GM12878 (cell line): ENCODE measurements around the gene TIMM10B. TPM values are rescaled to one million over a fixed set of nuclear protein-coding genes. Genes with fewer than 3 reads are reported as not detected.
A peak's percentile ranks its signal among the peaks of the same experiment; 100 is the strongest.

Source experiments
- ATAC-seq: fragments of 200-7000 bp; cut with Tn5 transposase; 3 replicates; pipeline ENCODE4 v1.9.1; 2020; ENCODE audit warnings: mild to moderate bottlenecking, moderate library complexity
- BruUV-seq: library from RNA; stranded (reverse); fragments of 400-500 nt; replicated peaks from 2 replicates; lab custom pipeline; 2021; lab: Mats Ljungman, UMichigan
- CTCF ChIA-PET: fragments of 300-600 bp; sonication (Branson Sonifier 250); formaldehyde crosslinking; extraction: SDS; loops from one replicate; lab custom pipeline; 2021; ENCODE audit warnings: inconsistent platforms; lab: Yijun Ruan, JAX
- POLR2A ChIA-PET: fragments of 350-600 bp; formaldehyde crosslinking; extraction: SDS; loops from one replicate; lab custom pipeline; 2021; ENCODE audit warnings: inconsistent platforms; lab: Charles Lee
- RAD21 ChIA-PET: fragments of 300-600 bp; sonication (Branson Sonifier 250); formaldehyde crosslinking; loops from one replicate; lab custom pipeline; 2023; ENCODE audit warnings: antibody characterized with exemption; ENCODE audit not compliant: unreplicated experiment; lab: Charles Lee
- SMC1A ChIA-PET: fragments of 300-600 bp; sonication (Branson Sonifier 250); formaldehyde crosslinking; loops from one replicate; lab custom pipeline; 2023; ENCODE audit not compliant: unreplicated experiment, uncharacterized antibody; lab: Charles Lee
- DNase-seq: peaks from one replicate; pipeline ENCODE4 v3.0.0-alpha.2; 2011; ENCODE audit warnings: low read depth, low spot score
- FAIRE-seq: peaks from 3 replicates; lab custom pipeline; 2011; peaks lifted over from hg19 to GRCh38; lab: Jason Lieb, UNC
- H2AFZ ChIP-seq: 2 replicates; pipeline ENCODE4 v1.6.0; 2011; ENCODE audit warnings: low read depth, low read length, control low read depth; ENCODE audit not compliant: control insufficient read depth
- H3K27ac ChIP-seq: 2 replicates; pipeline ENCODE4 v1.5.1; 2011; ENCODE audit warnings: control low read depth; ENCODE audit not compliant: control insufficient read depth, insufficient read depth
- H3K27me3 ChIP-seq, 2 experiments: replicated peaks in 1 of 2; 2 replicates each; pipeline versions ENCODE4 v1.6.0 to v1.6.1; 2011; ENCODE audit warnings: low read length in 1 of 2; ENCODE audit not compliant: control insufficient read depth in 2 of 2, insufficient read depth in 2 of 2
- H3K36me3 ChIP-seq, 2 experiments: 2 replicates each; pipeline ENCODE4 v1.5.1; 2011; ENCODE audit warnings: low read length in 1 of 2; ENCODE audit not compliant: control insufficient read depth in 2 of 2, insufficient read depth in 2 of 2
- H3K4me1 ChIP-seq: 2 replicates; pipeline ENCODE4 v1.6.1; 2011; ENCODE audit warnings: mild to moderate bottlenecking, low read length, moderate library complexity, mixed read lengths; ENCODE audit not compliant: control insufficient read depth, insufficient read depth
- H3K4me2 ChIP-seq: 2 replicates; pipeline ENCODE4 v1.6.0; 2011; ENCODE audit warnings: control low read depth; ENCODE audit not compliant: control insufficient read depth, insufficient read depth
- H3K4me3 ChIP-seq: fragments of 200-600 bp; sonication (generic); 2 replicates; pipeline ENCODE4 v1.5.1; 2016
- H3K79me2 ChIP-seq: 2 replicates; pipeline ENCODE4 v1.6.0; 2011; ENCODE audit warnings: low read length; ENCODE audit not compliant: control insufficient read depth, insufficient read depth
- H3K9ac ChIP-seq: 2 replicates; pipeline ENCODE4 v1.8.0; 2011; ENCODE audit warnings: low read length, control low read depth, mixed read lengths; ENCODE audit not compliant: control insufficient read depth, insufficient read depth
- H3K9me3 ChIP-seq: replicated peaks from 3 replicates; pipeline ENCODE4 v1.5.1; 2011; ENCODE audit warnings: mild to moderate bottlenecking, low read length; ENCODE audit not compliant: control insufficient read depth, insufficient read depth
- H4K20me1 ChIP-seq: 2 replicates; pipeline ENCODE4 v1.6.0; 2011; ENCODE audit not compliant: control insufficient read depth, insufficient read depth
- FOS ChIP-seq: IDR thresholded peaks from 3 replicates; pipeline ENCODE4 v1.6.1; 2011; ENCODE audit warnings: borderline replicate concordance; ENCODE audit not compliant: insufficient read length; ENCODE audit errors: extremely low read depth
- MEF2B ChIP-seq: fragments of 450-650 bp; IDR thresholded peaks from 2 replicates; pipeline ENCODE4 v1.6.1; 2018; ENCODE audit warnings: mild to moderate bottlenecking, moderate library complexity; ENCODE audit not compliant: partially characterized antibody, poor library complexity, severe bottlenecking
- POLR2A ChIP-seq: IDR thresholded peaks from 2 replicates; pipeline ENCODE4 v1.6.1; 2011; ENCODE audit warnings: low read depth, mild to moderate bottlenecking, low read length
- POLR2AphosphoS2 ChIP-seq: IDR thresholded peaks from 2 replicates; pipeline ENCODE4 v1.6.1; 2011; ENCODE audit warnings: low read depth, mild to moderate bottlenecking, low read length, improper control_type of control experiment, moderate library complexity
- RBBP5 ChIP-seq: fragments of 200-600 bp; sonication (generic); conservative IDR thresholded peaks from 2 replicates; pipeline ENCODE4 v1.6.1; 2016
- SMAD1 ChIP-seq: fragments of 450-650 bp; IDR thresholded peaks from 2 replicates; pipeline ENCODE4 v1.6.1; 2018; ENCODE audit warnings: mild to moderate bottlenecking, low read depth; ENCODE audit not compliant: partially characterized antibody
- WGBS: methylation state at CpG from one replicate; pipeline ENCODE4 v1.1.6; 2016; ENCODE audit warnings: low lambda C conversion rate; ENCODE audit not compliant: insufficient replicate concordance, insufficient coverage; ENCODE audit errors: missing lambda C conversion rate; 5-methylcytosine and 5-hydroxymethylcytosine counted together
- in situ Hi-C: fragments of 300-500 bp; cut with MboI; formaldehyde crosslinking; loops from 9 replicates; pipeline ENCODE4 v1.14.3; 2018; ENCODE audit warnings: mixed read lengths
- intact Hi-C: fragments of 100-400 bp; cut with micrococcal nuclease; formaldehyde crosslinking; loops from one replicate; pipeline ENCODE4 v1.14.2; 2022; ENCODE audit not compliant: unreplicated experiment
- polyA plus RNA-seq, 11 experiments: library from polyadenylated mRNA; depleted of rRNA in 4 of 11; unstranded in 6 of 11; stranded (reverse) in 5 of 11; fragments of >200 nt; fragmentation: Nextera tagmentation in 4 of 11; fragmentation: Illumina TruSeq in 1 of 11; extraction: Ambion mirVana in 4 of 11; extraction: Trizol in 1 of 11; gene quantifications; 1 replicate in 1 of 11; 2 replicates in 10 of 11; pipeline versions ENCODE4 v1.2.1 to v1.2.3, GENCODE V29; 2011 to 2016; ENCODE audit warnings: inconsistent platforms in 2 of 11, missing spikeins in 2 of 11, low read depth in 1 of 11
- total RNA-seq, 4 experiments: library from RNA; depleted of rRNA in 3 of 4; stranded (reverse); fragments of >200 nt in 3 of 4; fragmentation: Illumina TruSeq in 1 of 4; extraction: Trizol in 1 of 4; gene quantifications; 2 replicates each; pipeline versions ENCODE4 v1.2.1 to v1.2.3, GENCODE V29; 2013 to 2021

Gene TIMM10B
- total and polyA plus RNA-seq, 10 of the 15 experiments (the other 5 are each of a cell fraction or from before 2014, with no cell fraction given): 30.3 to 126 (median 53.1) TPM

GRCh38 chr11:6488342-6488741, 7.0 kb downstream of the TIMM10B start (continued):
- TF ChIP-seq RBBP5 (no peak), MEF2B (peak; percentile 55)

GRCh38 chr11:6488821-6489220, 7.5 kb downstream of the TIMM10B start:
- POLR2A ChIA-PET: interaction anchor here (1.7 kb wide), 1 partner anchor 13 kb away, joined by 4 read pairs; no protein-coding TSS in a partner anchor

GRCh38 chr11:6489306-6489705, 8.0 kb downstream of the TIMM10B start:
- FAIRE-seq: no peak
- intact Hi-C loops: loop anchor here (10.0 kb wide), 2 partner anchors 255 to 1035 kb away; partner anchors contain the start of genes CNGA4 and FHIP1B
- BruUV-seq: no TSS peak

More at GRCh38 chr11:6488821-6489220, 7.5 kb downstream of the TIMM10B start:
- RAD21 ChIA-PET: interaction anchor here (1.6 kb wide), 1 partner anchor 110 kb away, joined by 3 read pairs; no protein-coding TSS in a partner anchor
- in situ Hi-C loops: no loop called here
- Histone ChIP-seq H3K9me3 (no peaks in the 10 kb centered on the region), H3K27me3 (no peaks in the 10 kb centered on the region), H4K20me1 (no peaks in the 10 kb centered on the region), H3K79me2 (no peaks in the 10 kb centered on the region; the same call in 1 of the 2 replicates), H3K4me3 (no peak overlapping the region), H3K4me2 (no peak overlapping the region), H3K27ac (no peak overlapping the region), H2AFZ (no peak overlapping the region), H3K9ac (no peak overlapping the region), H3K36me3 (peaks cover 0 to 19% of the 10 kb centered on the region in 2 experiments; a peak in 2 of 4 replicates), H3K4me1 (peaks cover 5% of the 10 kb centered on the region; the same call in 1 of the 2 replicates)
- no TSS peak for BruUV-seq
- CTCF ChIA-PET: interaction anchor here (1.8 to 10.7 kb wide), 3 partner anchors 17 to 110 kb away, joined by 5 to 119 read pairs (median 6); no protein-coding TSS in a partner anchor
- intact Hi-C loops: loop anchor here (10.0 kb wide), 2 partner anchors 254 to 1036 kb away; partner anchors contain the start of genes CNGA4 and FHIP1B
- DNase-seq (no peak), ATAC-seq (no peak), FAIRE-seq (no peak)
- SMC1A ChIA-PET: interaction anchor here (1.4 to 3.1 kb wide), 4 partner anchors 12 to 110 kb away, joined by 4 to 12 read pairs (median 4); no protein-coding TSS in a partner anchor
- TF ChIP-seq POLR2AphosphoS2 (no peak), POLR2A (0 out of 2 replicates have a peak, but pooled peaks have one; percentile 16)
- 96% methylated on average over 3 of the region's 3 CpGs for WGBS

More at GRCh38 chr11:6489306-6489705, 8.0 kb downstream of the TIMM10B start:
- Histone ChIP-seq H3K4me1 (peaks cover 5% of the 10 kb centered on the region; the same call in 1 of the 2 replicates), H3K36me3 (peaks cover 0 to 19% of the 10 kb centered on the region in 2 experiments; a peak in 2 of 4 replicates), H2AFZ (no peak overlapping the region), H4K20me1 (no peaks in the 10 kb centered on the region), H3K79me2 (no peaks in the 10 kb centered on the region), H3K27me3 (no peaks in the 10 kb centered on the region), H3K4me2 (no peak overlapping the region), H3K9ac (no peak overlapping the region), H3K27ac (no peak overlapping the region), H3K9me3 (no peaks in the 10 kb centered on the region), H3K4me3 (no peak overlapping the region)
- RAD21 ChIA-PET: interaction anchor here (1.6 kb wide), 1 partner anchor 110 kb away, joined by 3 read pairs; no protein-coding TSS in a partner anchor
- in situ Hi-C loops: no loop called here
- SMC1A ChIA-PET: interaction anchor here (1.4 to 3.1 kb wide), 3 partner anchors 17 to 111 kb away, joined by 4 to 12 read pairs (median 5); no protein-coding TSS in a partner anchor
- WGBS: 76% methylated on average over 4 of the region's 4 CpGs
- DNase-seq: no peak
- CTCF ChIA-PET: interaction anchor here (1.2 to 10.7 kb wide), 4 partner anchors 16 to 194 kb away, joined by 3 to 119 read pairs (median 6); partner anchors contain the start of gene MRPL17
- POLR2A ChIA-PET: no interaction called here
- ATAC-seq: no peak
- TF ChIP-seq POLR2A: 0 out of 2 replicates have a peak, but pooled peaks have one; percentile 4
- no peak for TF ChIP-seq SMAD1
- TF ChIP-seq FOS: no peak
